ENCODE results near the gene ALKBH1.

DNA sequence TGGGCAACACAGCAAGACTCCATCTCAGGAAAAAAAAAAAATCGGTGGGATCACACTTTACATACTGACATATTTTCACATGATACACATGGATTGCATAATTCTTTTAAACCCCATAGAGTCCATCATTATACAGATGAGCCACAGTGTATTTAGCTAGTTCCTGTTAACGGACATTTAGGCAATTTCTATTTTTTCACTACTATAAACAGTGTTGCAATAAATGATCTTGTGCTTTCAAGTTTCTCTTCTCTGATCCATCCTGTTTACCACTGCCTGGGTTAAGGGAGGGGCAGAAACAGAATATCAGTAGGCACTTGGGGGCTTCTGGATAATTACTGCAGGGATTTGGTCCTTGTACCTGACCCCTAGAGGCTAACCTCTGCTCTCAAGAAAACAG is 48.0 kb downstream of the ALKBH1 start:
- TF ChIP-seq EZH2 (IDR thresholded peaks at IDR 0.05; ENCODE audit: borderline replicate concordance, insufficient read depth, low read depth, low read length, poor library complexity, severe bottlenecking) = no peak
- TF ChIP-seq, protein P1, sequence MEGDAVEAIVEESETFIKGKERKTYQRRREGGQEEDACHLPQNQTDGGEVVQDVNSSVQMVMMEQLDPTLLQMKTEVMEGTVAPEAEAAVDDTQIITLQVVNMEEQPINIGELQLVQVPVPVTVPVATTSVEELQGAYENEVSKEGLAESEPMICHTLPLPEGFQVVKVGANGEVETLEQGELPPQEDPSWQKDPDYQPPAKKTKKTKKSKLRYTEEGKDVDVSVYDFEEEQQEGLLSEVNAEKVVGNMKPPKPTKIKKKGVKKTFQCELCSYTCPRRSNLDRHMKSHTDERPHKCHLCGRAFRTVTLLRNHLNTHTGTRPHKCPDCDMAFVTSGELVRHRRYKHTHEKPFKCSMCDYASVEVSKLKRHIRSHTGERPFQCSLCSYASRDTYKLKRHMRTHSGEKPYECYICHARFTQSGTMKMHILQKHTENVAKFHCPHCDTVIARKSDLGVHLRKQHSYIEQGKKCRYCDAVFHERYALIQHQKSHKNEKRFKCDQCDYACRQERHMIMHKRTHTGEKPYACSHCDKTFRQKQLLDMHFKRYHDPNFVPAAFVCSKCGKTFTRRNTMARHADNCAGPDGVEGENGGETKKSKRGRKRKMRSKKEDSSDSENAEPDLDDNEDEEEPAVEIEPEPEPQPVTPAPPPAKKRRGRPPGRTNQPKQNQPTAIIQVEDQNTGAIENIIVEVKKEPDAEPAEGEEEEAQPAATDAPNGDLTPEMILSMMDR (IDR thresholded peaks at IDR 0.05) = no peak
